Femur (tissue), 1 donor: Measurements from ENCODE around the gene DUOX1.
"Not testable (repeated sequence)": the region's sequence is repeated elsewhere in the genome, so short reads cannot be mapped to it uniquely, and the experiment has no call there.

Source experiments
- DNase-seq: peaks from one replicate; pipeline ENCODE4 v3.0.0-alpha.2; 2017

Gene DUOX1

GRCh38 chr15:45129651-45130129 lies at the start of gene DUOX1, which contains the start of gene DUOXA1:
Gene DUOX1, plus strand, starts transcription at chr15:45129994. Its CDS starts 1,973 bp downstream, at chr15:45131967.
Gene DUOXA1, minus strand, starts transcription at chr15:45129879. Its CDS starts 6,865 bp downstream, at chr15:45123014.
- no peak for DNase-seq

- DNase-seq = not testable (repeated sequence)
Observed at GRCh38 chr15:45080593-45080992, 49.2 kb upstream of the DUOX1 start.

DNA sequence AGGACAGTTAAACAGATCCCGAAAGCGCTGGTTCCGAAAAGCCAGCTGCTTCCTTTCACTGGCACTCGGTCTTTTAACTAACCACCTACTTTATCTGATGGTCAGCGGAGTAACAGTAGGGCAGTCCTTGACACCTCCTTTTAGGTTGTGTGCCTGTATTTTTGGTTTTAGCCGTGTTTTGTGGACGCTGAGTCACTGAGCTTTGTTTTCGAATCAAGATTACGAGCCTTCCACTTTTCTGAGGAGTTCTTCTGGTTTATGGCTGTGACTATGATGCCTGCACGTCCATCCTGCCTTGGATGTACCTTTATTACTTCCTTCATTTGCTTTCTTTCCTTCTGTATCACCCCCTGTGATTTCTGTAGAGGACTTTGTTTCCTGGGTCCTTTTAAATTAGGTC lies 47.4 kb upstream of the DUOX1 start:
- DNase-seq = not testable (repeated sequence)

- DNase-seq = no peak
Observed at GRCh38 chr15:45083223-45083622, 46.6 kb upstream of the DUOX1 start.

GRCh38 chr15:45084163-45084562 lies 45.6 kb upstream of the DUOX1 start:
- DNase-seq = no peak

DNA sequence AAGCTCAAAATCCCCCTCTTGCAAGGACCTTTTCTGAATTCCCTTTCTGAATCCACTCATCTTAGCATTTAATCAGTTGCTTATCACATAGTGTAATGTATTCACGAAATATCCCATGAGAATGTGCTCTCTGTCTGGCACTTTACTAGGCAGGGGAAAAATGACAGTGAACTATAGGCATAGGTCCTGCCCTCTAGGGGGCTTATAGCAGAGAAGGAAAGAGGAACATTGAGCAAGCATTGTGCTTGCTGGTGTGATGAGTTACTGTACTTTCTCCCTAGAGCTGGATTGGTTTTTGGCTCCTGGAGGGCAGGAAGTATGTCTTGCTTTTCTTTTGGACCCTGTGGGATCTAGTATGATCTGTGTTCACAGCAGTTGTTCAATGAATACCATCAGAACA lies 42.3 kb upstream of the DUOX1 start:
- DNase-seq = no peak

GRCh38 chr15:45088801-45089711 lies 40.7 kb upstream of the DUOX1 start:
- no peak for DNase-seq

GRCh38 chr15:45089712-45090373 lies 40.0 kb upstream of the DUOX1 start:
- no peak for DNase-seq

DNA sequence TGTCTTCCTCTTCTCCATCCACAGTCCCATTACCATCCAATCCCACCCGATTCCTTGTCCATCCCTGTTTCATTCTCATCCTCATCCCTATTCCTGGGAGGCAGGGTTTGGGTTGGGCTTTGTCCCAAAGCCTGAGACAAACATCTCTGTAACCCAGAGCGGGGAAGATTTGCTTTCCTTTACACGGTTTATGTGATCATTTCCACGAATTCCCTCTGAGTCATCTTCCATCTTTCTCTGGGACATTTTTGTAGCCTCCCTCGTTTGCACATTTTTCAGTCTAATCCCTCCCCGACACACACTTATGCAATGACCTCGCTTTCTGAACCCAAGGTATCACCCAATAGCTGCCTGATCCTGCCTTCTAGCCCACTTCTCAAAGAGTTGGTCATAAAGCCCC lies 38.6 kb upstream of the DUOX1 start:
- no peak for DNase-seq

GRCh38 chr15:45091576-45091975 lies 38.2 kb upstream of the DUOX1 start:
- DNase-seq = no peak

DNA sequence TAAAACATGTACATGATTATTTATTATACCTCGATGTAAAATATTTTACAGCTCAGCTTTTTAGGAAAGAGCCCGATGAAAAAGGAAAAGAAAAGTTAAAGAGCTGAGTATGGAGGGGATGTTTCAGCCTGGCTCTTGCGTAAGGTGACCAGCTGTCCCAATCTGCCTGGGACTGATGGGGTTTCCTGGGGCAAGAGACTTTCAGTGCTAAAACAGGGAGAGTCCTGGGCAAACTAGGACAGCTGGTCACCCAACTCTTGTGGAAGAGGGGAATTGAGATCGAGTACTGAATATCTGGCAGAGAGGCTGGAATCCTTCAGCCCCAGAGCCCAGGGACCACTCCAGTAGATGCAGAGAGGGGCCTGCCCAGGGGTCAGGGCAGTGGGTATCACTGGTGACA lies 36.8 kb upstream of the DUOX1 start:
- no peak for DNase-seq

DNA sequence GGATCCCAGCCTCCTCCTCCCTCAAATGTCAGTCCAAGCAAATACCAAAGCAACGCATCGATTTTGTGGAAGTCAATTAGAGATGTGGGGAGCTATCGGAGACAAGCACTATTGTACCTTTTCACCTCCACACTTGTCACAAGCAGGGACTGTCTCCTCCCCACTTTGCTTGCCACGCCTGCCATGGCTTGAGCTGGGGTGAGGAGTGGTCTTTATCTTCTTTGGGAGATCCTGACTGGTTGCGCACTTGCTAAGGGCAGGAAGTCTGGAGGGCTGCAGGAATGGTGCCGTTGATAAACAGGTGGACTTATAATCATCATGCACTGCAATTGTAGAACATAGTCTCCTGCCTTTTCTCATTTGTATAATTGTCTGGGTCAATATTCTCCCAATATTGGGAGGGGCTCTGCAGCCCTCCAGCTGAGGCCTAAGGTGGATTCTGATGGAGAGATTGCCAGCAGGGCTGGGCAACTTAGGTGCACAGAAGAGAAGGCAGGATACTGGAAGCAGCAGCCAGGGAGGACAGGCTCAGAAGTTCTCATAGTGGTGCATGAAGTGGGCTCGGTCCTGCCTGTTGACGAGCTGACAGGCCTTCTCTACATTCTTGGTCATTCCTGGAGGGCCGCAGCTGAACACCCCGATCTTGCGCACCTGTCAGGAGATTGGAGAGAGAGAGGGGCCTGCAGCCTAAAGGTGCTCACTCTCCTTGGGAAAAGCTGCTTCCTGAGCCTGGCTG lies 36.0 kb upstream of the DUOX1 start:
- no peak for DNase-seq

GRCh38 chr15:45094358-45094730 lies 35.5 kb upstream of the DUOX1 start:
- no peak for DNase-seq

DNA sequence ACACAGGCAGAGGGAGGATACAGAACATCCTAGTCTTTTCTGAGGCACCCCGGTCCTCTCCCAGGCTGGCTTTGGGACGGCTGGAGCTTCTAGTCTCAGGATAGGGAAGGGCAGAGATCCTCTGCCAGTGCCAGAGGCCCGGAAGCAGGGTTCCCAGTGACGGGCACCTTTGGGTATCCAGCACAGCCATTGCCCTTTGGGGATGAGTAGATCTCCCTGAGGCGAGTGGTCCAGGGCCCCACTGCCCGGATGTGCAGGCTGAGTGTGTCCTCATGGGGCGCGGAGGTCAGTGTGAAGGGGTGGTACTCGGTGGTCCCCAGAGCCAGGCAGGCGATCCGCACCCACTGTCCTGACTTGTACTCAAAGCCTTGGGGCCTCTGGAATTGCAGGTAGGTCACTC lies 34.1 kb upstream of the DUOX1 start:
- DNase-seq = no peak

DNA sequence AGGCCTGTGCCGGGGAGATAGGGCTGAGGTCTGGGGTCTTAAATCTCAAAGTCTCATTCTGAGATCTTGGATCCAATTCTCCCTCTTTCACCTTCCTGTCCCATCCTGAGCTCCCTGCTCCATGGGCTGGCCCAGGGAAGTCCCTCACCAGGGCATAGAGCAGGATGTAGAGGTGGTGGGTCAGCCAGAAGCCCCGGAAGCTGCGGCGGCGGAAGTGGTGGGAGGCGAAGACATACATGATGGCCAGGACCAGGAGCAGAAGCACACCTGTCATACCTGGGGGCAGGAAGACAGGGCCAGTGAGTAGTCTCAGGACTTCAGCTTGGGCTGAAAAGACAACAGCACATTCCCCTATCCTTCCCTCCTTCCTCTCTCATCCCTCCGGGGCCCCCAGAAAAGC lies 32.3 kb upstream of the DUOX1 start:
- no peak for DNase-seq

- no peak for DNase-seq
Observed at GRCh38 chr15:45099549-45100165, 30.1 kb upstream of the DUOX1 start.

DNA sequence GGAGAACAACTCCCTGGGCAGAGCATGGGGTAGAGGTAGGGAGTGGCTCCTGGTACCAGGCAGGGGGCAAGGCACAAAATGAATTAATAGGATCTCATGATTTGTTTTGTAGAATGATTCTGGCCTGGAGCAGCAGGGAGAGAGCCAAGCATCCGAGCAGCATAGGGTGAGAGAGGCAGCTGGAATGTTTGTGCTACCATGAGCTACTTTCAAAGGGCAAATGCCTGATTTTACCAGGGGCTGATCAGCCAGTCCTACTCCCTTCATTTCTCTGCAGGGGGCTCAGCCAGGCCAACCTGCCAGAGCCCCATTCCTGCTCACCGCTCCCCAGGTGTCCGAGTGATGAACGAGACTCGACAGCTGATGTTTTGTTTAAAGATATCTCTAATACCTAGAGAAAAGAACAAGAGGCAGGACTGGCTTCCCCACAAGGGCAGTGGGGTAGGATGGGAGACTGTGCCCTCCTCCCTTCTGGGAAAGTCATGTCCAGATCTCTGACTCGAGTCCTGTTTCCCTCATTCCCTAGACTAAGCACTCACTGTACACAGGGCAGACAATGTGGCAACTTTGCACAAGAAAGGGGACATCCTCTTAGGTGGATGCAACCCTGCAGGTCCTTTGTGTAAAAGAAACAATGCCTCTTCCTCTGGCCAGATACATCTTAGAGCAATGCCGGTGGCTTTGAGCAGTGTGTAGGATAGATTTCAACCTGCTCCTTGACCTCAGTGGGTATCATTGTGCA lies 28.7 kb upstream of the DUOX1 start:
- no peak for DNase-seq

GRCh38 chr15:45101749-45102148 lies 28.0 kb upstream of the DUOX1 start:
- DNase-seq = no peak

DNA sequence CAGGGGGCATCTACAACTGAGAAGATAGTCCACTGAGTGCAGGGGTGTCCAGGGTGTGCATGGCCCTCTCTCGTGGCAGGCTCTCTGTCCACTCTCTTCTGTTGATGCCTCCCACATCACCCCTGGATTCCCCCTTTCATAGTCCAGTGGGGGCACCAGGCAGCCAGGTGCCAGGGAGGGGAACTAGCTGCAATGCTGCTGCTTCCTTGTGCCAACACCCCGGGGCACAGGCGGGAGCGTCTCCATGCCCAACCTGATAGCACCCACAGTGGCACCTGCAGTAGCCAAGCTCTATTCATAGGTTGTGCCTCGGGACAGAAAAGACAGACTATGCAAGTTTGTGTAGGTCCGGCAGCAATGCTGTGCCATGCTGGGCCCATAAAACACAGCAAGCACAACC lies 27.6 kb upstream of the DUOX1 start:
- no peak for DNase-seq

DNA sequence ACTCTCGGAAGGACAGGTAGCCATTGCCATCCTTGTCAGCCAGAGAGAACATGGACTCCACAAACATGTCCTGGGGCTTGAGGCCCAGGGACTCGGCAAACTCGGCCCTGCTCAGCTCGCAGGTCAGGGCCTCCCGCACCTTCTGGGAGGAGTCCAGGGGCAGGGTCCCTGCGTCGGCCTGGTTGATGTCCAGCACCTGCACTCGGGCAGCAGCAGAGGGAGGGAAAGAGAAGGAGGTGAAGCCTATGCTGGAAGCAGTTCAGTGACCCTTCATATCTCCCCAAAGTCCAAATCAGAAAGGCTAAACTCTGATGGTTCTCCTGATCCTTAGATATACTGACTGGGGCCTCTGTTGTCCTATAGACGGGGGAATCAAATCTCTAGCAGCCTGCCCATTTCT lies 25.6 kb upstream of the DUOX1 start:
- DNase-seq = not testable (repeated sequence)

GRCh38 chr15:45105586-45105985 lies 24.2 kb upstream of the DUOX1 start:
- no peak for DNase-seq
